Fibroblast of skin of left quadriceps (primary cell): ENCODE results near the gene RNU1-4.
"Not testable (repeated sequence)": the region's sequence is repeated elsewhere in the genome, so short reads cannot be mapped to it uniquely, and the experiment has no call there.

Experiments used
- DNase-seq, 2 experiments: peaks; one replicate each; pipeline ENCODE4 v3.0.0-alpha.2; 2013; ENCODE audit warnings: low read depth in 2 of 2

RNU1-4 gene

GRCh38 chr1:16708704-16709103, 31.6 kb upstream of the RNU1-4 start:
- not testable (repeated sequence) for DNase-seq

- DNase-seq, result not testable (repeated sequence)
These were observed 30.6 kb upstream of the RNU1-4 start for GRCh38 chr1:16709659-16710087.

GRCh38 chr1:16710618-16711017, 29.7 kb upstream of the RNU1-4 start:
- DNase-seq, result not testable (repeated sequence)

- DNase-seq, result not testable (repeated sequence)
These were observed 28.2 kb upstream of the RNU1-4 start for GRCh38 chr1:16712131-16712530.

GRCh38 chr1:16712582-16712981, 27.7 kb upstream of the RNU1-4 start:
- DNase-seq, result not testable (repeated sequence)

- DNase-seq, result not testable (repeated sequence)
These were observed 27.3 kb upstream of the RNU1-4 start for GRCh38 chr1:16712984-16713383.

GRCh38 chr1:16713480-16713879, 26.8 kb upstream of the RNU1-4 start:
- not testable (repeated sequence) for DNase-seq

- DNase-seq, result no peak
These were observed 23.5 kb upstream of the RNU1-4 start for GRCh38 chr1:16716691-16717335.

- DNase-seq, result no peak
These were observed 22.8 kb upstream of the RNU1-4 start for GRCh38 chr1:16717336-16718098.

GRCh38 chr1:16718099-16718907, 22.0 kb upstream of the RNU1-4 start:
- DNase-seq, result not testable (repeated sequence)

GRCh38 chr1:16718908-16719533, 21.3 kb upstream of the RNU1-4 start:
- no peak for DNase-seq

GRCh38 chr1:16719571-16720350, 20.6 kb upstream of the RNU1-4 start:
- no peak for DNase-seq

GRCh38 chr1:16720351-16721223, 19.7 kb upstream of the RNU1-4 start:
- no peak for DNase-seq

- DNase-seq, result no peak
These were observed 18.3 kb upstream of the RNU1-4 start for GRCh38 chr1:16721871-16722641.

GRCh38 chr1:16724718-16725438, 15.4 kb upstream of the RNU1-4 start:
- no peak for DNase-seq

GRCh38 chr1:16725439-16726245, 14.7 kb upstream of the RNU1-4 start:
- not testable (repeated sequence) for DNase-seq

- no peak for DNase-seq
These were observed 12.9 kb upstream of the RNU1-4 start for GRCh38 chr1:16727190-16728111.
